ENCODE data around the gene C6orf141.
"Not testable (repeated sequence)": the region's sequence is repeated elsewhere in the genome, so short reads cannot be mapped to it uniquely, and the experiment has no call there.

C6orf141 gene

DNA sequence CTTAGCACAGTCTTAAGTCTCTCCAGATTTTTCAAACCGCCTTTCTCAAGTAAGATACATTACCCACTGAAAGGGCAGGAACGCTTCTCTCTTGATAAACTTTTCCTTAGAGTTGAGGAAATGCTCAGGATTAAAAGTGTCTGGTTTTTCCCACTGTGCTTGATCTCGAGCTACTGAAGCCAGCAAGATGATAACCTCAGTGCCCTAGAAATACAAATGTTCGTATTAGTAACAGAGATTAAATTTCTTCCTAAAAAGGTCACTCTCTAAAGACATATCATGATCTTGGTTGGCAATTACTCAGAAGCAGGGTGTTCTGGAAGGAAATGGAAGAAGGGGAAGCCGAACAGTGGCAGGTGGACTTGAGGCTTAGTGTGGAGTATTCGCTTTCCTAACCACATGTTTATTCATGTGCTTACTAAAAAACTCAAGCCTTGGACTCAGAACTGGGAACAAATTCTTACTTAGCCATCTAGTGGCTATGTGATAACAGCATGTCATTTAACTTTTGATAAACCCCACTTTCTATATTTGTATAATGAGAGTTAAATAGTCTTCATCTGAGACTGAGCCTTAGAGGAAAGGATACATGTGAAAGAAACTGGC lies 20.1 kb downstream of the C6orf141 start:
- DNase-seq (ENCODE audit: low read depth in 2 of 2, low spot score in 1 of 2) = no peak

DNA sequence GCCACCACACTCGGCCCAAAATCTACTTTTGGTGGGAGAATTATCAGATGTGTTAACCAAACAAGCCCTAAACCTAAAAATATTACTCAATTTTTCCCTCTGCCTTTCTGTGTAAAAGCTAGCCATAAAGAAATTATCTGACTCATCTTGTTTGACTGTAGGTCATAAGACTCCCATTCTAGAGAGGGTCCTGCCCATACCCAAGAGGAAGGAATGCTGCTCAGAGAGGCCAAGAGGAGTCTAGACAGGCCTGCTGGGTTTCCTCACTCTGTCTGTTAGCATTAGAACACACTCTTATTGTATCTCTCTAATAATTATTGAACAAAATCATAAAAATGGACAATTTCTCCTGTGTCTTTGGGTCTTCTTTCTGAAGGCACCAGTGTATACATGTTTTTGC lies 26.1 kb downstream of the C6orf141 start:
- DNase-seq (ENCODE audit: low read depth in 2 of 2, low spot score in 1 of 2) = no peak

DNA sequence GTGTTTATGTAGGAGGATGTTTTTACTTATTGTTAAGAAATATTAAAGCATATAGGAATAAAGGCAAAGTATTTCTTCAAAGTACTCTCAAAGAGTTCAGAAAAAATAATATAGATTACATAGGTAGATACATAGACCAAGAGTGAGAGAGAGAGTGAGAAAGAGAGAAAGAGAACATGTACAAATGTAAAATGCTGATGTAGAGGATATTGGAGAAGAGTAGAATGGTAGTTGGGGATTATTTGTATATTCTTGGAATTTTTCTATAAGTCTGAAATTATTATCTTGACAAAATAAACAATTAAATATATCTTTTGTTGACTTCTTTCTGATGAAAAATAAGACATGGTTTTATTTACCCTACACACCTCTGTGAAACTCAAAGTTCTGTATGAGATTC lies 29.2 kb downstream of the C6orf141 start:
- no peak for DNase-seq (ENCODE audit: low read depth in 2 of 2, low spot score in 1 of 2)

DNA sequence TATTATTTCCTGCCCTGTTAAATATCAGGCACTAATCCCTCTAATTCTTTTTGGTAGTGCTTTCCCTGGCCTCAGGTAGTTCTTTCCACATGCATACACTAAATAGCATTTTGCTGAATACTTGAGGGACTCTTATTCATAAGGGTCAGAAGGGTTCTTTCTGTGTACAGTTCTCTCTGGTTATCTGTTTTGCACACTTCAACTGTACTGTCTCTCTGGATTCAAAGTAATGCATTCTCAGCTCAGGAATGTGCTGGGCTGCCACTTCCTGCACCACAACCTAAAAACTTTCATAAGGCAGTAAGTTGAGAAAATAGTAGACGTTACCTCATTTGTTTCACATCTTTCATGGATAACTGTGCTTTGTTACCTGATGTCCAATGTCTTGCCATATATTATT lies 32.1 kb downstream of the C6orf141 start:
- no peak for DNase-seq (ENCODE audit: low read depth in 2 of 2, low spot score in 1 of 2)

DNA sequence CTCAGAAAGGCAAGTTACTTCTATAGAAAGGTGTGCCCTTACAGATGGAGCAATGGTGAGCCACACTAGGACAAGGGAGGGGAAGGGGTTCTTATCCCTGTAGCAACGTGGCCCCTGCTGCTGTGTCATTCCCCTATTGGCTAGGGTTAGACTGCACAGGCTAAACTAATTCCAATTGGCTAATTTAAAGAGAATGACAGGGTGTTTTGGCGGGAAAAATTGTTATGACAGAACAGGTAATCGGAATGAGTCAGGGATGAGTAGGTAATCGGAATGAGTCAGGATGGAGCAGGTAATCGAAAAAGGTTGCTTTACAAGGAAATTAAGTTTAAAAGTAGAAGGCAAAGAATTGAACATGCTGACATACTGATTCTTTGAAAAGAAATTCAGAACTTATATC lies 36.8 kb downstream of the C6orf141 start:
- not testable (repeated sequence) for DNase-seq (ENCODE audit: low read depth in 2 of 2, low spot score in 1 of 2)

All from stimulated activated CD8-positive, alpha-beta memory T cell treated with anti-CD3 and anti-CD28 coated beads, Interleukin-4, amount 100 ng/mL, for 1 hour (primary cell).